MM.1S (cell line): ENCODE measurements around the gene ARHGAP28.

Experiments used
- CTCF ChIP-seq: fragments of 300-600 bp; sonication (generic); IDR thresholded peaks from 2 replicates; pipeline ENCODE4 v1.5.1; 2016; ENCODE audit warnings: antibody characterized with exemption, low read length, mixed read lengths
- EZH2 ChIP-seq: fragments of 300-600 bp; sonication (generic); optimal IDR thresholded peaks from 2 replicates; pipeline ENCODE3; 2017; ENCODE audit warnings: low read depth, mild to moderate bottlenecking, antibody characterized with exemption, low read length, mixed read lengths

- TF ChIP-seq CTCF = no peak
- TF ChIP-seq EZH2 = no peak
These were observed 688 bp upstream of the ARHGAP28 start for GRCh38 chr18:6728809-6729246.
